Frontal cortex (tissue), 4 donors: ENCODE measurements around the gene NRARP. TPM values are rescaled to one million over a fixed set of nuclear protein-coding genes. Genes with fewer than 3 reads are reported as not detected.

Experiments used
- DNase-seq, 2 donors: peaks; one replicate each; pipeline ENCODE4 v3.0.0; 2012; ENCODE audit warnings: low spot score in 2 of 2
- FAIRE-seq: peaks from 2 replicates; lab custom pipeline; 2012; peaks lifted over from hg19 to GRCh38; lab: Jason Lieb, UNC
- total RNA-seq: library from RNA; depleted of rRNA; stranded (reverse); fragments of >200 nt; gene quantifications from one replicate; pipeline ENCODE4 v1.2.3, GENCODE V29; 2014
- donor health status: control.
- donor health status: control.
- donor health status: control.

Gene NRARP
- total RNA-seq, 1 donor from 2014 or later: 3.7 TPM

DNA sequence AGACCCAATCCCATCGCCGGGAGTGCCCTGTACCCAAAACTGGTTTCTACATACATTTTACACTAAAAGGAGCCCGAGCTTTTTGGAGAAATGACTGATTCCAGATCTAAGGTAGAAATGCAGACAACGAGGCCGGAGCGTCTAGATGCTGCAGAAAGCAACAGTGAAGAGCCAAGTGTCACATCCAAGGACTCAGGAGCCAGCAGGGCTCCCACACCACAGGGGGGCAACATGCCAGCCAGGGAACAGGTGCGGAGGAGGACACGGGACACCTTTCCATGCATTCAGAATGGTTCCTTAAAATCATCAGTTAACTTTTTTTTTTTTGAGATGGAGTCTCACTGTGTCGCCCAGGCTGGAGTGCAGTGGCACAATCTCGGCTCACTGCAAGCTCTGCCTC is 23.1 kb upstream of the NRARP start:
- DNase-seq (no peak), FAIRE-seq (no peak)

DNA sequence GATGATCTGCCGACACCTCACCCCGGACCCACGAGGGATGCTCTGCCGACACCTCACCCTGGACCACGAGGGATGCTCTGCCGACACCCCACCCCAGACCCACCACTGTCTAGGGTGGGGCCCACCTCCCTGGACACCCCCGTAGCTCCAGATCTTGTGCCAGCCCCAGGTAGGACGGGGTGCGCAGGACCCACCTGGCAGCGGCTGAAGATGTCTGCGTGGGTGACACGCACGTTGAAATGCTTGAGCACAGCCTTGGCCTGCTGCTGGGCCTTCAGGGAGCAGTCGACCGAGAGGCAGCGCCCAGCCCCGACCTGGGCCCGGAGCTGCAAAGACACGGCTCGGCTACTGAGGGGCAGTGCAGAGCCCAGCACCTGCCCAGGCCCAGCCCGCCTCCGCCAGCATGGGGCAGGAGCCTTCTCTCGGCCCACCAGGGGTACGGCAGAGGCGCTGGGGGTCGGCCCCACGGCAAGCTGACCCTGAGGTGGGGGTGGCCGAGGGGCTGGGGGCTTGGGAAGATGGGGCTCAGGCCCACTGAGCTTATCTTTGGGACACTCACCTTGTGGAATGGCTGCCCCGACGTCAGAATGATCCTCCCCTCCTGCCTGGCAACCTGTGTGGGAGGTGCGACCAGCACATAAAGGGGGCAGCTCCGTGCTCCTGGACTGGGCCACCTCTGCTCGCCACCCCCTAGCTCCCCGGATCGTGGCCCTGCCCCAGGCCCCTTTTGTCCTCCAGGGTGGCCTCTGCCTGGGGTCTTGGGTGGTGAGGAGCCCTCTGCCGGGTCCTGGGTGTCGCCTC is 21.7 kb upstream of the NRARP start:
- DNase-seq: no peak
- no peak for FAIRE-seq

DNA sequence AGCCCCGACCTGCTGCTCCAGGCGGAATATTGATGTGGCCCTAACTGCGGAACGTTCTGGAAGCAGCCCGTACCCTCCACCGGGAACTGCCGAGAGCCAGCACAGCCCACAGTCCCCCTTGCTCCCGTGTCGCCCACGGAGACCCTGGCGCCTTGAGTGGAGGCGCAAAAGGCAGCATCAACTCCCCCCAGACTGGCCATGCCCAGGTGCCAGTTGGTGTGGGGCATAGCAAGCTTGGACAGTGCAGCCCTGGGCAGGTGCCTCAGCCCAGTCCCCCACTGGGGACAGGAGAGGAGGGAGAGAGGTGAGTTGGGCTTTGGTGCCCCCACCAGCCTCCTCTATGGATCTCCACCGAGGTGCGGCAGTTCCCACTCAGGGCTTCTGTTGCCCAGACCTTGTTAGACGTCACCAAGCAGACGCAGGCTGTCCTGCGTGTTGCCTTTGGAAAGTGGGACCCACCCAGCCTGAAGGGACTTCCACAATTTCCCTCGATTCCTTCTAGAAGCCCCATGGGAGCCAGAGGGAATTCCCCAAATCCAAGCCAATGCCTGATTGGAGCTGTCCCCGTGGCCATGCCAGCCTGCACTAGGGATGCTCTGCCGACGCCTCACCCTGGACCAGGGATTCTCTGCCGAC is 19.8 kb upstream of the NRARP start:
- no peak for DNase-seq
- no peak for FAIRE-seq

DNA sequence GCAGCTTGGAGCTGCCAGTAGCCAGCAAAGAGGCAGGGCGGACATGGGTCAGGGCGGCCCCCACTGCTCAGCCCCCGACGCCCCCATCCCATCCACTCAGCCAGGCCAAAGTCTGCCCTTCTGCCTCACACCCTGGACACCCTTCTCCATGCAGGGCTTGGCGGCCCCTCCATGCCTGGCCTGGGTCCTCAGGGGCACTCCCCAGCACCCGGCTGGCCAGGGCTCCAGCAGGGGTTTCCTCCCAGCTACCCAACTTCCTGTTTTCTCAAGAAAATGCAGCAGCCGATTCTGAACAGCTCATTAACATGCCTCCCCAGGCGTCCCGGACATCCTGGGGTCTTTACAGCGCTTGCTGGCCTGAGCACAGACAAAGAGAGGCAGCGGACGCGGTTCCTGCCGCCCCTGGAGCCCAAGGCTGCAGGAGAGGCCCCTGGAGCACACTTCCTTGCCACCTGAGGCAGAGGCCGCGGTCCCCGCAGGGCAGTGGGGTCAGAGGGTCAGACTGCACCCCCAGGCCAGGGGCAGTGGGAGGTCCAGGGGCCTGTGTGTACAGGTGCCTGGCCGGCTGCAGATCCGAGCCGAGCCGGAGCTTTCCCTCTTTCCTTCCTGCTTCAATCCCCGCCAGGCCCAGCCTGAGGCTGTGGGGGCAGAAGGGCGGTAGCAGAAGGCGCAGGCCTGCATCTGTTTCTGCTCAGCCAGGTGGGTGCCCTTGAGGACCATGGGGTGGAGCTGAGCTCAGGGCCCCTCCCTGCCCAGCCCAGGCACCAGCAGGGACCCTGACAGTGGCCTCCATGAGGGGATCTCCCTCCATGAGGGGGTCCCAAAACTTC is 18.7 kb upstream of the NRARP start:
- no peak for FAIRE-seq
- DNase-seq: peak in 1 of 2 donors; percentile 49

DNA sequence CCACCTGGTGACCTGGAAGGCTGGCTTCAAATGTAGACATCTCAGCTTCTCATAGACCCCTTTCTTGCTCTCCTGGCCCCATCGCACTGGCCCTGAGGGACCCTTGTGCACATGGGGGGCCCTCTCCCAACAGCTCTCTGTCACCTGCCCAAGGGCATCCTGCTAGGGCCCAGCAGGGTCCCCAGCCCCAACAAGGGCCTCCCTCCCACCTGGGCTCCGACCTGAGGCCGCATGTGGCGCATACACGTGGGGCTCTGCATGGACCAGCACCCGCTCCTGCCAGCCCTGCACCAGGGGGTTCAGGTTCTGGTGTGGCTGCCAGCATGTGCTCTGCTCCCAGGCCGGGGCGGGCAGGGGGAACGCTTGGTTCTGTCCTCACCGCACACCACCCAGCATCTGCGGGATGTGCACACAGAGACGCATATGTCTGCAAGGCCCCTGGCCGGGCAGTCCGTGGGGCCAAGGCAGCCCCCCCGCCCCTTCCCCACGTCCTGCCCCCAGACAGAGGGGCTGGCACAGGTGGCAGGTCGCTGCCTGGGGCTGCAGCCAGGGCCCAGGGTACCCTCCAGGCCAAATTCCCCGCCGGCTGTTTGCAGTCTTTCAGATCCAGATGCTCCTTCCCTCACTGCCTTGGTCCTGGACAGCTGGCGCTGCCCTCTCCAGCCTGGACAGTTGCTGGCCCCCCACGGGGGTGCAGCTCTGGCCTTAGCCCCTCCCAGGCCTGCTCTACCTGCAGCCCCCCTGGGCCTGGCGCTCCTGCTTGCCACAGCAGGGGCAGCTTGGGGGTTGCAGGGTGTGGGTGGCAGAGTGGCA is 17.9 kb upstream of the NRARP start:
- no peak for DNase-seq
- no peak for FAIRE-seq

DNA sequence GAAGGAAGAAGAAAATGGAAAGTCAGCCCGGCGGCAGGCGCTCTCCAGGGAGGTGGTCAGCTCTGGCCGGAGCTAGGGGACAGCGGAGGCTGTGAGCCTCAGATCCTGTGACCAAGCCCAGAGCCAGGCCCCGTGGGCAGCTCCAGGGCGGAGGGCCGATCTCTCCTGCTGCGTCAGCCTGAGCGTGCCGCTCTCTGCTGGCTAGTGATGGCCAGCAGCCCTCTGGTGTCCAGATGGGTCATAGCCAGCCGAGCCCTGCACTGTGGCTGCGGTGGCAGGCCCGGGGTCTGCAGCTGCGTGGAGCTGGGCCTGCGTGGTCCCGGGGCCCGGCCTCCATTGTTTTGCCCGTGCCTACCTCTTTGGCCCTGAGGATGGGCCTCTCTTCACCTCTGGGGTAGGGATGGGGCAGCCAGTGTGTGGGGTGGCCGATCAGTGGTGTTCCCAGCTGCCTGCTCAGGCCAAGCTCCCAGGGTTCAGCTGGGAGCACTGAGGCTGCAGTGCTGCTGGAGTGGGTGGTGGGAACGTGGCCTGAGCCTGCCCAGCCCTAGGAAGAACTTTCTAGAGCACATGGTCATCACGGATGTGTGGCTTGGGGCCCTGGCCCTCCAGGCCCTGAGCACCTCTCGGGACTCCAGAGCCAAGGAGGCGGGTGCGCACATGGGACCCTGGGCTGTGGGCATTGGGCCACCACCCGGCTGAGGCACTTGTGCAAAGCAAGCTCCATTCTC is 17.1 kb upstream of the NRARP start:
- DNase-seq (peak; percentile 69 to 88), FAIRE-seq (no peak)

DNA sequence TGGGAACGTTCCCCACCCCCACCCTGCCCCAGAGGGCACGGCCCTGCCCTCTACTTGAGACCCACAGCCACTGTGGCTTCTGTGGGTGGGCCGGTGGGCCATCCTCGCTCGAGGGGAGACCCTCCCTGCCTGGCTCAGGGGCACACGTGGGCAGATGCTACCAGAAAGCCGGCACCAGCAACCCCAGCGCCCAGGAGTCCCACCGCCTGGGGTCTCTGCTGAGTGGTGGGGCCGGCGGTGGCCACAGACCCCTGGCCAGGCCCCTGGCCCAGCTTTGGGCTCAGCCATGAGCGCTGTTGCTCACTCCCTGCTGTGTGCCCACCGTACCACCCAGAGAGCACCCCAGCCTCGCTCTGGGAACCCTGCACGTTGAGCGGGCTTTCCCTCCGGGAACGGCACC is 16.5 kb upstream of the NRARP start:
- DNase-seq: no peak
- FAIRE-seq: no peak

DNA sequence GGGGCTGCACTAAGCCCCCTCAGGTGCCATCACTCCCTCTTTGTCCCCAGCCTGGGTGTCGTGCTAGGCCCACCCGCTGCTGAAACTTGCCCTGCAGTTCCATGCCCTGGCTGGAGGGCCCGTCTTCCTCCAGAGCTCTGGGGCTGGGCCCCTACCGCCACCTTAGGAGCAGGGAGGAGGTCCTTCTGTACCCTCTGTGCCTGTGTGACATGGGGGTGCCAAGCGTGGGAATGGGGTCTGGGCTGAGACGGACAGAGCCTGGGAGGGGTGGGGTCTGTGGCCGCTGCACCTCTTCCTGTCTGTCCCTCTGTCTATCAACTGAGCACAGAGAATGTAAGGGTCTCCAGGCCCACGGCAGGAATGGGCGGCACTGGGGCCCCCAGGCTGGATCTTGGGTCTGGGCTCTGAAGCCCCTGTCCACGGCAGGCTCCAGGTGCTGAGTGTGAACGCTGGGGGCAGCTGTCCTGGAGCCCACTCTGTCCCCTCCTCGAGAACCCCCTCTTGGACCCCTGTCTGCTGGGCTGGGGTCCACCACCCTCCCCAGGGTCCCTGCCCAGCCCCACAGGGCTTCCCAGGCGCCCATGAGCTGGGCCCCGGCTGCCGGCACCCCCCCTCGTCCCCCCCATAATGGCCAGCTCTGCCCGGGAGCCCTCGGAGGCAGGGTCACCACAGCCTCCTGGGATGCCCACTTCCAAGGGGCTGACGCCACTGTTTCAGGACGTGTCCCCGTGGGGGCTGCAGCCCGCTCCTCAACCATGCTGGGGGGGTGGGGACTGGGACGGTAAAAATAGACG is 15.8 kb upstream of the NRARP start:
- peak in 1 of 2 donors; percentile 28 for DNase-seq

DNA sequence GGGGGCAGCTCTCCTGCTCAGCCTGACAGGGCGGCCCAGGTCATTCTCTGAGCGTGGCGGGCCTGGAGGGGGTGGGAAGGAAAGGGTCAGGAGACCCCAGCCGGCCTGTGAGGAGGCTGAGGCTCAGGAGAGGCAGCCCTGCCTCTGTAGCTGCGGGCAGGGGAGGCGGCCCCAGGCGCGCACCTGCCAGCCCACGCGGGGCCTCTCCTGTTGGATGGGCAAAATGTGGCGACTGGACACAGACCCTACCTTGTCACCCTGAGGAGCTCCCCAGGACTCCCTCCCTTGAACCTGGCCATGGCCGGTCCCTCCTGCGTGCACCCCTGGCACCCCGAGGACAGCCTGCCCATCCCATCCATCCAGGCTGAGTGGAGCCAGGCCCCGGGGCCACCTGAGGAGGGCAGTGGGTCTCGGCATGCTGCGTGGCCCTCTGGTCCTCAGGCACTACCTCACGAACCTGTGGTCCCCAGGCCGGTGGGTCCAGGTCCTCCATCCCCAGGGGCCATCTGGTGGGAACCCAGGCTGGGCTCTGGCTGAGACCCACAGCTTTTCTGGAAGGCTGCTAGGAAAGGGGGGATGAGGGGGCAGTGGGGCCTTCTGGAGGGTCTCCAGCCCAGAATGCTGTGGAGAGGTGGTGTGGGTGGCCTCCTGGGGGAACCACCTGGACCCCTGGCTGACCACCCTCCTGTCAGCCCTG is 15.1 kb upstream of the NRARP start:
- DNase-seq (peak in 1 of 2 donors; percentile 42), FAIRE-seq (no peak)

More for the DNA sequence above, 15.8 kb upstream of the NRARP start:
- no peak for FAIRE-seq

DNA sequence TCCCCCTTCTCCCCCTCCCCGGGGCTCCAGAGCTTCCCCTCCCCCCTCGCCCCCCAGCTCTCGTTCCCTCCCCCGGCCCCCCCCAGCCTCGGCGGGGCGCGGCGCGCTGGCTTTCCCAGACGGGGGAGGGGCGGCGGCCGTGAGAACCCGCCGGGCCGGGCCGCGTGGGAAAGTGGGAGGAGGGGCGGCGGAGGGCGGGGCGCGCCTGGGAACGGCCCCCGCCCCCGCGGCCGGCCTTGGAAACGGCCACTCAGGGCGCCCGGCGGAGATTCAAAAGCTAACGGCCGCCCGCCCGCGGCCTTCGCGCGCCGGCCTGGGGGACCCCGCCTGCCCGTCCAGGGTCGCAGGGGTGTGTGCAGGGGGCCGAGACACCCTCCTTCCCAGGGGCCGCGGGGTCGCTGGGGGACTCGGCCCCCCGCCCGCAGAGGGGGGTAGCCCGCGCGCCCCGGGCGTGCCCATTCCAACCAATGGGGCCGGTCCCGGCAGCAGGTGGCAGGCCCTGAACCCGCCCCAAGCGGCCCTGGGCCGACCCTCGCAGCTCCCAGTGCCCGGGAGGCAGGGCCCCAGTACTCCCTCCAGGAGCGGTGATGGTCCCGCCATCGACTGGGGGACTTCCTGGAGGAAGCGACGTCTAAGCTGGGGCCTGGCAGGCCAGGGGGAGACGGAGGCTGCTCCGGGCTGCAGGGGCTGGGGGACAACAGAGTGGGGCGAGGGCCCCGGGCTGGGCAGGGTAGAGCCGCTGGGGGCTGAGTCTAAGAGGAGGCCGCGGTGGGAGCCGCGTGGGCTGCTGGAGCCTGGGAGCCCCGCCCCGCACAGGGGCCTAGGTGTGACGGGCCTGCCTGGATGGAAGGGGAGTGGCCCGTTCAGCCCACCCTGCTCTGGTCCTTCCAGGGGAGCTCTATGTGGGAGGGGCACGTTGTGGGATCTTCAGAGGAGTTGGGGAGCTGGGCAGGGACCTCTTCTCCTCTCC is 14.2 kb upstream of the NRARP start:
- peak; percentile 77 to 90 for DNase-seq
- FAIRE-seq: no peak

DNA sequence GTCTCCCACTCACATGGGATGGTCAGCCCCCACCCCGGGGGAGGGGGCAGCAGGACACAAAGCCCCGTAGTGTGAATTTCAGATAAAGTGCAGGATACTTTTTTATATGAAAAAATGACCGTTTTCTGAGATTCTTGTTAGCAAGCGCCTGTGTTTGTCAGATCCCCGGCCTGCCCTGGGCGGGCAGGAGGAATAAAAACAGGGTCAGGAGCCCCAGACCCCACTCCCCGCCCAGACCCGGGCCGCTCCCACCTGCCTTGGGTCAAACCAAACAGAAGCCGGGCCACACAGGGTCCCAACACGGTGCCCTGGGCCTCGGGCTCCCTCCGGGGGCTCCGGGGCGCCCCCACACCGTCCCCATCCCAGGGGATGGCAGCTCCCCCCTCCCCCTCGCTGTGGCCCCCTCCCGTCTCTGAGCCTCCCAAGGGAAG is 13.5 kb upstream of the NRARP start:
- DNase-seq (peak in 1 of 2 donors; percentile 46), FAIRE-seq (no peak)

DNA sequence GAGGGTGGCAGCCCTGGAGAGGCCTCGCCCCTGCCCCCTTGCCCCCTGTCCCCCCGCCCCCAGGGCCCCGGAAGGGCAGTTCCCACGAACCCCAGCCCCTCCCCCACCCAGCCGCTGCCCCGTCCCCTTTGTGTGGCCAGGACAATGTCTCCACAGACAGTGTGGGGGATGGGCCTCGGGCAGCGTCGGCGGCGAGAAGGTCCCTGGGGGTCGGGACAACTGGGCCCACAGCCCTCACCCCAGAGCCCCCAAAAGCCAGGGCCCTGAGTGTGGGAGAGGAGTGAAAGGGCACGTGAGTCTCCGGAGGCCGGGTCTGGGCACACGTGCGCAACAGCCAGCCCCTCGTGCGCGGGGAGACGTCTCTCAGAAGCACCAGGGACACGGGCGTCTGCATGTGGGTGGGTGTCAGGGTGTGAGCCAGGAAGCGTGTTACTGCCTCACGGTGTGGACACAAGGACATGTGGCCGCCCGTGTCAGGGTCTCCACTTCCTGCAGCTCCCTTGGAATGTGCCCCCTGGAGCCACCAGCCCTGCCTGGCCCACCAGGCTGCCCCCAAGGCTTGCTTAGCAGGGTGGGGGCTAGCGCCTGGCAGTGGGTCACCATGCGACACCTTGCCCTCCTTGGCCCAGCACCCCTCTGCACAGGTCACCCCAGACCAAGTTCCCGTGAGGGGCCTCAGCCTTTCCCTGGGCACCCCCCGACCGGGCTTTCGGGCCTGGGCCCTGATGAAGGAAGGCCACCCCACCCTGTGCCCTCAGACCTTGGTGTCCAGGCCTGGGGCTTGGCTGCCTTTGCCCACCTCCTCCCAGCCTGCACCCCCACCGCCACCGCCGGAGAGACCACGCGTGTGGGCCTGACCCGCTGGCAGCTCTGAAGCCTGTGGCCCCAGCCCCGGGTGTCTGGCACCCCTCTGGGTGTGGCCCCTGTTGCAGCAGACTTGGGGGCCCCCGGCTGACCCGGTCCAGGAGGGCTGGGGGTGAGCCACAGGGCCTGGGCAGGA is 12.8 kb upstream of the NRARP start:
- DNase-seq (peak; percentile 48 to 58), FAIRE-seq (no peak)

DNA sequence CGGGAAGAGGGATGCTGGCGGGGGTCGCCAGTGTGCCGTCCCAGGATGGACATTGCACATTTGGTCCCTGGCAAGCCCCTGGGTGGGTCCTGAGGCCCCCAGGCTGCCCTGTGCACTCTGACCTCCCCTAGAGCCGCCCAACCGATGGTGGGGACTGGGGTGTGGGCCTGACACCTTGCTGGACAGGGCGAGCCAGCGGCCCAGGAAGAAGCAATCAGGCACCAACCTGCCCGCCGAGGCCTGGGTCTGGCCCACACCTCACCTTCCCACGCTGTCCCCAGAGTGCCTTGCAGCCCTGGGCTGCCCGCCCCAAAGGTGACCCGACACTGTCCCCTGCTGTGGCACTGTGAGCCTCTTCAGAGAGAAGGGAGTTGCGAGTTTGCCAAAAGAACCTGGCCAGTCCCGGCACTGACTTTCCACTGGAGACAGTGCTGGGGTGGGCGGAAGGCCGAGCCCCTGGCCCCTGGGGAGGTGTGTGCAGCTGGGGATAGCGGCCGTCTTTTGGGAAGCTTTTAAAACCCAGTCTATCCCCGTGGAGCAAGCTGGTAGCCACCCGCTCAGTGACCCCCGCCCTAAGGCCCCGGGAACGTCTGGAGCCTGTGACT is 12.0 kb upstream of the NRARP start:
- no peak for FAIRE-seq
- peak in 1 of 2 donors; percentile 33 for DNase-seq

DNA sequence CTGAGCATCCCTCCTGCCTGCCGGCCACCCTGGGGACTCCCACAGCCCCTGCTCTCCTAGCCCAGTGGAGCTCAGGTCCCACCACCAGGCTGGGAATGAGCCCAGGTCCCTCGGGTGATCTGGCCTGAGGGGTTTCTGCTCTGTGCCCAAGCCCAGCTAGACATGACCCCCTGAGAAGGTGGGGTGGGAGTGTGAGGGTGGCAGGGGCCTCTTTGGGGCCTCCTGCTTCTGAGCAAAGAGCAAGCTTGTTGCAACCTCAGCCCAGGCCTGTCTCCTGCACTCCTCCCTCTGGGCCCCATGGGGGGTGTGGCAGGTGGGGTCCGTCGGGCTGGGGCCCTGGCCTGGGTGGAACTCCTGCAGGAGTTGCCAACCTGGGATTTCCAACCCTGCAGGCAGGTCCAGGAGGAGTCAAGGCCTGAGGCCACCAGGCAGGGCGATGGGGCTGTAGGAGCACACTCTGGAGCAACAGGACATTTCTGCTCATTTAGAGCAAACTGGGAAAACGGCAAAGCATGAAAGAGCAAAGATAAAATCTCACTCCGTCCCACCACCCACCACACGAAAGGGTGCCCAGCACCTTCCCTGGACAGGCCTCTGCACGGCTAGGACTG is 11.4 kb upstream of the NRARP start:
- FAIRE-seq (no peak), DNase-seq (peak in 1 of 2 donors; percentile 27)
